ENCODE results near the gene CGA. TPM values are rescaled to one million over a fixed set of nuclear protein-coding genes. Genes with fewer than 3 reads are reported as not detected.

The CGA gene
- total and polyA plus RNA-seq, 7 donors: not detected

DNA sequence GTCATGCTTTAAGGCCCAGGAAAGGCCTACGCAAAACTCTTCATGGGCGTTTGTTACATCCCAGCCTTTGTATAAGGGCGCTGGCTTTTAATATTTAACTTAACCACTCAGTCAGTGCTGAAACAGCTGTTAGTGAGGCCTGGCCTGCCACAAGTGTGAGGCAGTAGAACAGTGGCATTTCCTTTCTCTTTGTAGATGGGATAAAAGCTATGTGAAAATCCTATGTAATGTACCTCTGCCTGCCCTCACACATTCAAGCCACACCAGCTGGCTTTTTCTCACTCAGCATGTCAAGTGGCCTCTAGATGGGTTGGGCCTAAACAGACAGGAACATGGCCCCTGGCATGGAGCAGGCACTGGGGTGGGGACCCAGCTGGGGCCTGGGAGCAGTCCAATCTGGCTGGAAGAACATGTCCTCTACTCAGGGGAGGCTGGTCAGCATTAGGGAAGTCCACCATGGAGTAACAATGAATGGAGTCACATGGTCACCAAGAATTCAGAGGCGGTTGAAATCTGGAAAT, 20.7 kb downstream of the CGA start:
- 30 to 73% methylated on average over 4 of the region's 4 CpGs for WGBS, 2 donors
- no peak for DNase-seq
- intact Hi-C loops (cut with DNase I): no loop called here
- no peaks in the 10 kb centered on the region for H3K27me3 ChIP-seq
- H3K4me3 ChIP-seq: no peak overlapping the region
- H3K36me3 ChIP-seq: no peaks in the 10 kb centered on the region
- TF ChIP-seq EP300 (IDR thresholded peaks at IDR 0.05) (no peak), POLR2AphosphoS5 (IDR thresholded peaks at IDR 0.05) (no peak), POLR2A (IDR thresholded peaks at IDR 0.05) (no peak)
- TF ChIP-seq, protein P1, sequence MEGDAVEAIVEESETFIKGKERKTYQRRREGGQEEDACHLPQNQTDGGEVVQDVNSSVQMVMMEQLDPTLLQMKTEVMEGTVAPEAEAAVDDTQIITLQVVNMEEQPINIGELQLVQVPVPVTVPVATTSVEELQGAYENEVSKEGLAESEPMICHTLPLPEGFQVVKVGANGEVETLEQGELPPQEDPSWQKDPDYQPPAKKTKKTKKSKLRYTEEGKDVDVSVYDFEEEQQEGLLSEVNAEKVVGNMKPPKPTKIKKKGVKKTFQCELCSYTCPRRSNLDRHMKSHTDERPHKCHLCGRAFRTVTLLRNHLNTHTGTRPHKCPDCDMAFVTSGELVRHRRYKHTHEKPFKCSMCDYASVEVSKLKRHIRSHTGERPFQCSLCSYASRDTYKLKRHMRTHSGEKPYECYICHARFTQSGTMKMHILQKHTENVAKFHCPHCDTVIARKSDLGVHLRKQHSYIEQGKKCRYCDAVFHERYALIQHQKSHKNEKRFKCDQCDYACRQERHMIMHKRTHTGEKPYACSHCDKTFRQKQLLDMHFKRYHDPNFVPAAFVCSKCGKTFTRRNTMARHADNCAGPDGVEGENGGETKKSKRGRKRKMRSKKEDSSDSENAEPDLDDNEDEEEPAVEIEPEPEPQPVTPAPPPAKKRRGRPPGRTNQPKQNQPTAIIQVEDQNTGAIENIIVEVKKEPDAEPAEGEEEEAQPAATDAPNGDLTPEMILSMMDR (IDR thresholded peaks at IDR 0.05): no peak
- no peaks in the 10 kb centered on the region for H3K9me3 ChIP-seq
- no peaks in the 10 kb centered on the region for H3K4me1 ChIP-seq
- H3K27ac ChIP-seq: no peak overlapping the region

DNA sequence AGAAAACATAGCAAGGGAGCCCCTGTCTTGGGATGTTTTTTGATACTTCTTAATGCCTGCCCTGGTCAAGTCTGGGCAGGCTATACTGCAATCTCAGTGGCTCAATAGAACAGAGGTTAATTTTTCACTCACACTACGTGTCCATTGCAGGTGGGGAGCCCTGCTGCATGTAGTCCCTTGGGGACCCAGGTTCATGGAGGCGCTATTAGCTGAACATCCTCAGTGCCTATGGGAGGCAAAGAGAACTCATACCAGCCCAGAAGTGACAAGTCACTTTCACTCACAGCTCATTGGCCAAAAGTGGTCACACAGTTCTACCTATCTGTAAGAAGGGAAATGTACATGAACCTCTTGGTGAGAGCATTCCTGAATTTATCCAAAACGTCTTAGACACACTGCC, 23.2 kb downstream of the CGA start:
- no peak overlapping the region for H3K4me3 ChIP-seq
- peaks cover 0 to under 1% (median 0%) of the 10 kb centered on the region in 4 donors for H3K4me1 ChIP-seq
- no peaks in the 10 kb centered on the region for H3K9me3 ChIP-seq
- no peak overlapping the region for H3K27ac ChIP-seq
- no peak for DNase-seq
- WGBS, 2 donors: 55 to 67% methylated on average over 3 of the region's 3 CpGs
- intact Hi-C loops (cut with DNase I): no loop called here
- no peaks in the 10 kb centered on the region for H3K36me3 ChIP-seq
- H3K27me3 ChIP-seq: no peaks in the 10 kb centered on the region
- no peak for TF ChIP-seq POLR2A (IDR thresholded peaks at IDR 0.05)
- no peak for TF ChIP-seq EP300 (IDR thresholded peaks at IDR 0.05)
- TF ChIP-seq, protein P1 (IDR thresholded peaks at IDR 0.05): no peak
- no peak for TF ChIP-seq POLR2AphosphoS5 (IDR thresholded peaks at IDR 0.05)

DNA sequence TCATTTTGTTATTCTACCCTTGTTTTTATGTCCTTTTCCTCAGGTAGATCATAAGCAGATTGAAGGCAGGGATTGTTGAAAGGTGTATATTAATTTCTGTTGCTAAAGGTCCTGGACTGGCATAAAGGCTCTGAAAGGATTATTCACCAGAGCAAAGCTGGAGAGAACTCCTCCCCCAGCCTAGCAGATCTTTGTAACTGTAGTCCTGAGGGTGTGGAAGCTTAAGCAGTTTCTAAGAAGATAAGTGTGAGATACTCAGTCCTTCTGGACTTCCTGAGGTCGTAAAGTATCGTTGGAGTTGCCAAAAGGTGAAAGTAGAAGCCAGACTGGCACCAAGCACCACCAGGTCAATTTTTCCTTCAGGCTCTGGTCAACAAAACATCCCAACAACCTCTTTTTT, 24.2 kb downstream of the CGA start:
- Histone ChIP-seq H3K4me3 (no peak overlapping the region), H3K27me3 (no peaks in the 10 kb centered on the region), H3K27ac (no peak overlapping the region), H3K36me3 (no peaks in the 10 kb centered on the region), H3K4me1 (peaks cover 0 to 3% (median 0%) of the 10 kb centered on the region in 4 donors), H3K9me3 (no peaks in the 10 kb centered on the region)
- no peak for DNase-seq
- WGBS, 2 donors: 10 to 54% methylated on average over 2 of the region's 2 CpGs
- intact Hi-C loops (cut with DNase I): no loop called here
- TF ChIP-seq EP300 (IDR thresholded peaks at IDR 0.05) (no peak), POLR2A (IDR thresholded peaks at IDR 0.05) (no peak), POLR2AphosphoS5 (IDR thresholded peaks at IDR 0.05) (no peak)
- TF ChIP-seq, protein P1 (IDR thresholded peaks at IDR 0.05): no peak

DNA sequence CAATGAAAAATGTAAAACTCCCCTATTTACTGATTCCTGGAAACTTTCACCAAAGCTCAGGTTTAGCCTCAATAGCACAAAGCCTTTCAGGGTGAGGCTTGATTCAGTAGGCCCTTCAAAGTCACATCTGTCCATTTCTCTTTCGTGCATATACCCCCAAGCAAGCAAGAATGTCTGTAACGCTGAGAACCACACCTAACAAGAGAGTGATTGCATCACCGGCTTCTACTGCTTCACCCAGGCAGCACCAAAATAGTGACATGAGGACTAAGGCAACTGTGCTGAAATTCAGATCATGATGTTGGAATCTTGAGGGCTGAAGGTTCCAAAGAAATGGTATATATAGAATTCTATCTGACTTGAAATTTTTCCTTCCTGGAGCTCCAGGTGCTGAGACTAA, 26.1 kb downstream of the CGA start:
- TF ChIP-seq, protein P1 (IDR thresholded peaks at IDR 0.05): no peak
- TF ChIP-seq POLR2AphosphoS5 (IDR thresholded peaks at IDR 0.05): no peak
- no peak for TF ChIP-seq POLR2A (IDR thresholded peaks at IDR 0.05)
- TF ChIP-seq EP300 (IDR thresholded peaks at IDR 0.05): no peak
- H3K9me3 ChIP-seq: no peaks in the 10 kb centered on the region
- no peak for DNase-seq
- 87 to 92% methylated on average over 3 of the region's 3 CpGs for WGBS, 2 donors
- no peaks in the 10 kb centered on the region for H3K36me3 ChIP-seq
- H3K27me3 ChIP-seq: no peaks in the 10 kb centered on the region
- H3K4me3 ChIP-seq: no peak overlapping the region
- peaks cover 0 to 3% (median 0%) of the 10 kb centered on the region in 4 donors for H3K4me1 ChIP-seq
- intact Hi-C loops (cut with DNase I): no loop called here
- H3K27ac ChIP-seq: no peak overlapping the region
